ENCODE results near the gene EFL1.

- TF ChIP-seq CTCF (tag by site-specific recombination; IDR thresholded peaks at IDR 0.05) (no peak), ZNF239 (tag by site-specific recombination; IDR thresholded peaks at IDR 0.05) (no peak), ZNF558 (tag by site-specific recombination; IDR thresholded peaks at IDR 0.05) (no peak)
- TF ChIP-seq, protein P1, sequence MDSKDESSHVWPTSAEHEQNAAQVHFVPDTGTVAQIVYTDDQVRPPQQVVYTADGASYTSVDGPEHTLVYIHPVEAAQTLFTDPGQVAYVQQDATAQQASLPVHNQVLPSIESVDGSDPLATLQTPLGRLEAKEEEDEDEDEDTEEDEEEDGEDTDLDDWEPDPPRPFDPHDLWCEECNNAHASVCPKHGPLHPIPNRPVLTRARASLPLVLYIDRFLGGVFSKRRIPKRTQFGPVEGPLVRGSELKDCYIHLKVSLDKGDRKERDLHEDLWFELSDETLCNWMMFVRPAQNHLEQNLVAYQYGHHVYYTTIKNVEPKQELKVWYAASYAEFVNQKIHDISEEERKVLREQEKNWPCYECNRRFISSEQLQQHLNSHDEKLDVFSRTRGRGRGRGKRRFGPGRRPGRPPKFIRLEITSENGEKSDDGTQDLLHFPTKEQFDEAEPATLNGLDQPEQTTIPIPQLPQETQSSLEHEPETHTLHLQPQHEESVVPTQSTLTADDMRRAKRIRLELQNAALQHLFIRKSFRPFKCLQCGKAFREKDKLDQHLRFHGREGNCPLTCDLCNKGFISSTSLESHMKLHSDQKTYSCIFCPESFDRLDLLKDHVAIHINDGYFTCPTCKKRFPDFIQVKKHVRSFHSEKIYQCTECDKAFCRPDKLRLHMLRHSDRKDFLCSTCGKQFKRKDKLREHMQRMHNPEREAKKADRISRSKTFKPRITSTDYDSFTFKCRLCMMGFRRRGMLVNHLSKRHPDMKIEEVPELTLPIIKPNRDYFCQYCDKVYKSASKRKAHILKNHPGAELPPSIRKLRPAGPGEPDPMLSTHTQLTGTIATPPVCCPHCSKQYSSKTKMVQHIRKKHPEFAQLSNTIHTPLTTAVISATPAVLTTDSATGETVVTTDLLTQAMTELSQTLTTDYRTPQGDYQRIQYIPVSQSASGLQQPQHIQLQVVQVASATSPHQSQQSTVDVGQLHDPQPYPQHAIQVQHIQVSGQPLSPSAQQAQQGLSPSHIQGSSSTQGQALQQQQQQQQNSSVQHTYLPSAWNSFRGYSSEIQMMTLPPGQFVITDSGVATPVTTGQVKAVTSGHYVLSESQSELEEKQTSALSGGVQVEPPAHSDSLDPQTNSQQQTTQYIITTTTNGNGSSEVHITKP (tag by site-specific recombination; IDR thresholded peaks at IDR 0.05), result no peak
Observed at GRCh38 chr15:82176542-82176941, 86.0 kb downstream of the EFL1 start.
